PFSK-1 (cell line): ENCODE measurements around the gene FSTL4.

Source experiments
- POLR2AphosphoS5 ChIP-seq: IDR thresholded peaks from 2 replicates; pipeline ENCODE4 v1.6.1; 2012; ENCODE audit warnings: low read depth, mild to moderate bottlenecking, control low read depth, low read length, moderate library complexity
- SIN3A ChIP-seq: IDR thresholded peaks from 2 replicates; pipeline ENCODE4 v1.6.1; 2012; ENCODE audit warnings: mild to moderate bottlenecking, low read length, moderate library complexity, borderline replicate concordance; ENCODE audit not compliant: insufficient read depth
- TF ChIP-seq, protein P1 (sequence below), 2 experiments: IDR thresholded peaks; 2 replicates each; pipeline versions ENCODE4 v1.6.1 to v1.8.0; 2011 to 2012; ENCODE audit warnings: low read depth in 2 of 2, low read length in 2 of 2, control low read depth in 1 of 2, inconsistent platforms in 1 of 2, mild to moderate bottlenecking in 1 of 2, moderate library complexity in 1 of 2; ENCODE audit not compliant: insufficient read depth in 1 of 2

DNA sequence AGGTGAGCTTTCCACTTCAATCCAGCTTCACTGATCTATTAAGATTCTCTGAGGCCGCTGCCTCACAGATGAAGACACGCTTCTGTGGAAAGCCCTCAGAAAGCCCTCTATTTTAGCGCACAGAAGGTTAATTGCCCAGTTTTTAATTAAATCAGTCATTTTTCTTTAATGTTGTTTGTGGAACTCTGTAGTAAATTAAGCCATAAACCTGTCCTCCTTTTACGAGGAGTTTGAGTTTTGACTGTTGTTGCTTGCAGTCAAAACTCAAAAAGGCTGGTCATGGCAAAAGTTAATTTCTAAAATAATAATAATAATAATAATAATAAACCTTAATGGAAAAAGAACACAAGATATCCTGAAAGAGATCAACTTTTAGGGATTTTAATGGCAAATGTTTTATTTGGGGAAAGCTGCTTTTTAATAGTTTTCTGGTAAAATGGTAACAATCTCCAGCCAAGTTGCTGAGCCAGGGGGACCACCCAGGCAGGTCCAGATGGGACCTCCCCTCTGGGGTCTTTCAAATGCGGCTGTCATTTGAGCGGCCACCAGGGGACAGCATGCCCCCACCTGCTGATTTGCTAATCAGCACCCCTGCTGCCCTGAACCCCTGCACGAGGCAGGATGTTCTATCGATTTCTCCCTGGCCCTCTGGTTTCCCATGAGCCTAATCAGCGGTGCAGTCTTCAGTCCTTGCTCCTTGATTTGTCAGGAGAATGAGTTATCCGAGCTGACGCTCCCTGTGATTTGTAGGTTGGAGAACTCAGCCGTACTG lies 247.2 kb downstream of the FSTL4 start:
- TF ChIP-seq, protein P1, sequence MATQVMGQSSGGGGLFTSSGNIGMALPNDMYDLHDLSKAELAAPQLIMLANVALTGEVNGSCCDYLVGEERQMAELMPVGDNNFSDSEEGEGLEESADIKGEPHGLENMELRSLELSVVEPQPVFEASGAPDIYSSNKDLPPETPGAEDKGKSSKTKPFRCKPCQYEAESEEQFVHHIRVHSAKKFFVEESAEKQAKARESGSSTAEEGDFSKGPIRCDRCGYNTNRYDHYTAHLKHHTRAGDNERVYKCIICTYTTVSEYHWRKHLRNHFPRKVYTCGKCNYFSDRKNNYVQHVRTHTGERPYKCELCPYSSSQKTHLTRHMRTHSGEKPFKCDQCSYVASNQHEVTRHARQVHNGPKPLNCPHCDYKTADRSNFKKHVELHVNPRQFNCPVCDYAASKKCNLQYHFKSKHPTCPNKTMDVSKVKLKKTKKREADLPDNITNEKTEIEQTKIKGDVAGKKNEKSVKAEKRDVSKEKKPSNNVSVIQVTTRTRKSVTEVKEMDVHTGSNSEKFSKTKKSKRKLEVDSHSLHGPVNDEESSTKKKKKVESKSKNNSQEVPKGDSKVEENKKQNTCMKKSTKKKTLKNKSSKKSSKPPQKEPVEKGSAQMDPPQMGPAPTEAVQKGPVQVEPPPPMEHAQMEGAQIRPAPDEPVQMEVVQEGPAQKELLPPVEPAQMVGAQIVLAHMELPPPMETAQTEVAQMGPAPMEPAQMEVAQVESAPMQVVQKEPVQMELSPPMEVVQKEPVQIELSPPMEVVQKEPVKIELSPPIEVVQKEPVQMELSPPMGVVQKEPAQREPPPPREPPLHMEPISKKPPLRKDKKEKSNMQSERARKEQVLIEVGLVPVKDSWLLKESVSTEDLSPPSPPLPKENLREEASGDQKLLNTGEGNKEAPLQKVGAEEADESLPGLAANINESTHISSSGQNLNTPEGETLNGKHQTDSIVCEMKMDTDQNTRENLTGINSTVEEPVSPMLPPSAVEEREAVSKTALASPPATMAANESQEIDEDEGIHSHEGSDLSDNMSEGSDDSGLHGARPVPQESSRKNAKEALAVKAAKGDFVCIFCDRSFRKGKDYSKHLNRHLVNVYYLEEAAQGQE (IDR thresholded peaks at IDR 0.05; ENCODE audit: insufficient read depth in 1 of 2, low read depth in 2 of 2, low read length in 2 of 2), result no peak
- TF ChIP-seq SIN3A (no peak), POLR2AphosphoS5 (no peak)
